Left ventricle myocardium inferior (tissue), 1 donor: Measurements from ENCODE around the gene HTT-AS. TPM values are rescaled to one million over a fixed set of nuclear protein-coding genes. Genes with fewer than 3 reads are reported as not detected.

Source experiments
- DNase-seq: peaks from one replicate; pipeline ENCODE4 v3.0.0-alpha.2; 2020
- H3K27ac ChIP-seq: fragments of 200-600 bp; replicated peaks from 2 replicates; pipeline ENCODE4 v1.8.0; 2021
- H3K27me3 ChIP-seq: fragments of 200-600 bp; 2 replicates; pipeline ENCODE4 v1.8.0; 2021; ENCODE audit warnings: low read depth
- H3K36me3 ChIP-seq: fragments of 200-600 bp; 2 replicates; pipeline ENCODE4 v1.8.0; 2021
- H3K4me1 ChIP-seq: fragments of 200-600 bp; 2 replicates; pipeline ENCODE4 v1.8.0; 2021
- H3K4me3 ChIP-seq: fragments of 200-600 bp; 2 replicates; pipeline ENCODE4 v1.8.0; 2021; ENCODE audit warnings: mild to moderate bottlenecking, moderate library complexity
- H3K9me3 ChIP-seq: fragments of 200-600 bp; replicated peaks from 2 replicates; pipeline ENCODE4 v1.8.0; 2021
- CTCF ChIP-seq: fragments of 200-600 bp; IDR thresholded peaks from 2 replicates; pipeline ENCODE4 v1.8.0; 2021; ENCODE audit warnings: antibody characterized with exemption, mild to moderate bottlenecking, borderline replicate concordance
- intact Hi-C: fragments of 100-400 bp; cut with micrococcal nuclease; formaldehyde crosslinking; loops from one replicate; pipeline ENCODE4 v1.11.0; 2022
- total RNA-seq: library from RNA; stranded (reverse); fragmentation: NEBNext Ultra II Directional; extraction: Animal tissue kit (Norgen Biotek cat#: 25700); gene quantifications from one replicate; pipeline ENCODE4 v1.2.1, GENCODE V29; 2021
- donor health status: DM: no; HTN: yes; CAD: no; lungs with severe emphysema.

HTT-AS gene
- total RNA-seq, 1 donor from 2014 or later: not detected

- TF ChIP-seq CTCF: no peak
- Histone ChIP-seq H3K4me1 (no peaks in the 10 kb centered on the region), H3K27ac (no peak overlapping the region), H3K36me3 (no peaks in the 10 kb centered on the region), H3K4me3 (no peak overlapping the region), H3K27me3 (no peaks in the 10 kb centered on the region), H3K9me3 (no peaks in the 10 kb centered on the region)
- intact Hi-C loops: no loop called here
- no peak for DNase-seq
These were observed 57.4 kb downstream of the HTT-AS start for GRCh38 chr4:3016961-3017360.

- no peak for DNase-seq
- Histone ChIP-seq H3K27ac (no peak overlapping the region), H3K36me3 (no peaks in the 10 kb centered on the region), H3K27me3 (no peaks in the 10 kb centered on the region), H3K4me3 (no peak overlapping the region), H3K9me3 (no peaks in the 10 kb centered on the region), H3K4me1 (no peaks in the 10 kb centered on the region)
- intact Hi-C loops: no loop called here
- TF ChIP-seq CTCF: no peak
These were observed 60.4 kb downstream of the HTT-AS start for GRCh38 chr4:3013839-3014350.

Other genes starting within 250 kb of the HTT-AS start
- gene ADD1, start 230.7 kb downstream of the HTT-AS start, total RNA-seq: 212 TPM
- 17.4 TPM for gene NOP14, start 111.1 kb downstream of the HTT-AS start, total RNA-seq
- 9.0 TPM for gene GRK4, start 111.0 kb downstream of the HTT-AS start, total RNA-seq
- 20.0 TPM for gene HTT, start 143 bp upstream of the HTT-AS start, total RNA-seq
- gene MSANTD1, start 174.6 kb upstream of the HTT-AS start, total RNA-seq: 0.44 TPM
- gene RGS12, start 218.5 kb upstream of the HTT-AS start, total RNA-seq: 13.4 TPM